Mononuclear cell (primary cell): ENCODE measurements around the gene VAV2. TPM values are rescaled to one million over a fixed set of nuclear protein-coding genes. Genes with fewer than 3 reads are reported as not detected.
"Not testable (repeated sequence)": the region's sequence is repeated elsewhere in the genome, so short reads cannot be mapped to it uniquely, and the experiment has no call there.

Experiments used
- H3K27me3 ChIP-seq: 2 replicates; pipeline ENCODE4 v1.6.0; 2011; ENCODE audit warnings: low read length, control low read depth; ENCODE audit not compliant: insufficient read depth
- H3K4me1 ChIP-seq: 2 replicates; pipeline ENCODE4 v1.5.1; 2011; ENCODE audit warnings: mild to moderate bottlenecking, low read length, control low read depth; ENCODE audit not compliant: insufficient read depth
- H3K4me3 ChIP-seq: 2 replicates; pipeline ENCODE4 v1.5.1; 2011; ENCODE audit warnings: mild to moderate bottlenecking, low read length, moderate library complexity
- H3K9me3 ChIP-seq: 2 replicates; pipeline ENCODE4 v1.5.1; 2011; ENCODE audit warnings: low read depth, mild to moderate bottlenecking, control low read depth, low read length
- total RNA-seq: library from RNA; depleted of rRNA; stranded (reverse); fragments of >200 nt; gene quantifications from one replicate; pipeline ENCODE4 v1.2.3, GENCODE V29; 2012

VAV2 gene
- total RNA-seq, 1 donor: 4.5 TPM

DNA sequence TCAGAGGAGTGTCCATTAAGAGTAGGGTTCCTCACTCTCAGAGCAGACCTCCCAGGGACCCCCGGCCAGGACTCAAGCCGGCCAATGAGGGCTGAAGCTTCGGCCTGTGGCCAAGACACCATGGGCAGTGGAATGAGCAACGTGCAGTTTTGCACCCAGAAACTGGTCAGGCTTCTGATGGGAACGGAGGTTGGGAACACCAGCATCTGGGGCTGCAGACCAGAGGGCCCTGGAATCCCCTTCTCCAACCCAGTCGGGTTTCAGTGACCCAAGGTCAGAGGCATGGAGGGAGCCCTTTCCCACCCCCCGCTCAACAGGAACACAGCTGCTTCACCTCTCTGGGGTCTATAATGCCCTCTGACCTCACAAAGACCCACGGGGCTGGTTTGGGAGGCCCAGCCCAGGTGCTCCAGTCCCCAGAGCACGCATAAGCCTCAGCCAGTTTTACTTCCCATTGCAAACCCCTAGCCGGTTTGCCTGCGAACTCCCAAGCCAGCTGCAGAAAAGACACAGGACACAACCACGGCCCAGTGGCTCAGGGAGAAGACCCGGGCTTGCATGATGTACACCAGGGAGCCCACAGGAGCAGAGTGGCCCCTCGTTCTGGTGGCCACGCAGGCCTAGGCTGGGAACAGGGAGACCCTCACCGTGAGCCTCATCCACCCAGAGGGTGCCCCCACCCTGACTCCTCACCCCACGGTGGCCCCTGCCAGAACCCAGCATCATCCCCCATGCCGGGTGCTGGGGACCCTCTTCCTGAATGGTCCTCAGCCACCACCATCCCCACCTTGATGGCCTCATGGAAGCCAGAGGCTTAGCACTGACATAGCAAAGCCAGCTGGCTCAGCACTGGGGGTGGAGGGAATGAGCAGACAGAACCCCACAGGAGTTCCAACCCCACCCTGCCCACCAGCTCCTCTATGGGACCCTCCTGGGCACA is 30.6 kb downstream of the VAV2 start:
- Histone ChIP-seq H3K9me3 (peaks cover 7% of the 10 kb centered on the region), H3K4me1 (peaks cover 40% of the 10 kb centered on the region), H3K4me3 (no peak overlapping the region), H3K27me3 (no peaks in the 10 kb centered on the region)

DNA sequence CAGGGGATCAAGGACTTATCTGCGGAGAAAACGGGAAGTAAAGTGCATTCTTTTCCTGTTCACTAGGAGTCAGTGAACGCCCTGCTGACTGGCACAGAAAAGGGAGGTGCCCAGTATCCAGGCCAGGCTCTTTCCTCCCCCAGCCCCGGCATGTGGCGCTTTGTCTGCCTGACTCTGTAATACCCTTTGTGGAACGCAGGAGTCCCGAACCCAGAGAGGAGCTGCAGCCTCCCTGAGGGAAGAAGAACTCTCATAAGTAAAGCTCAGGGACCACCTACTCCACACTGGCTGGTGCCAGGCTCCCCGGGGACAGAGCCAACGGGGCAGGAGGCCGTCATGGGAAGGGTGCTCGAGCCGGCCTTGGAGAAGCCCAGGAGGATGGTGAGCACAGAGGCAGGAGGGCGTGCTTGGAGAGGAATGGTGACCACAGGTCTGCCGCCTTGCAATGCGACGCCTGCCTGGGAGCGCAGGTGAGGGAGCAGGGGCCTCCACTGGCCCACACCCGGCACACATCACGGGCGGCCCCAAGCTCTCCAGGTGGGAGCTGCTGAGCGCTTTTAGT is 31.5 kb downstream of the VAV2 start:
- Histone ChIP-seq H3K9me3 (peaks cover 7% of the 10 kb centered on the region), H3K4me3 (no peak overlapping the region), H3K27me3 (no peaks in the 10 kb centered on the region), H3K4me1 (peaks cover 49% of the 10 kb centered on the region)

DNA sequence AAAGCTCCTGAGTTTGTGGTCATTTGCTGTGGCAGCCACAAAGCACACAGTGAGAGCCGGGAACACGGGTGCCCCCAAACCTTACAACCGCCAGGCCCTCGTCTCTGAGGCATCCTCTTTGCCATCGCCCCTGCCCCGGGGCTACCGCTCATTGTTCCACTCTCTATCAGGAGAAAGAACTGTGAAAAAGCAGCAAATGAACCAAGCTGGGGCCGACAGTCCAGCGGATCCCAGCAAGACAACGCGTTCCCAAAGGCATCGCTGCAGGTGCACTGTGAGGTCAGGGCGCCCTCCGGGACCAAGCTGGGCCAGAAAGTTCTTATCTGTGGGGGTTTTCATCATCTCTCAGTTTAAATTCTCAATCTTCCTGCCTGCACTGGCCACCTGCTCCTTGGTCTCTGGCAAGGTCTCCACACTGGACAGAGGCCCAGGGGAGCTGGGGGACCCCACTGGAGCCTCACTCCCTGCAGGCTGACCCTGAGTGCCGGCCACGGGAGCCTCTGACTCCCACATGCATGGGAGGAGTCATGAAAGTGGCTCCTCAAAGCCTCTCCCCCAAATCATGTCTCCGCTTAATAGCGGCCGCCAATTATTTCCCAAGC is 32.1 kb downstream of the VAV2 start:
- H3K27me3 ChIP-seq: no peaks in the 10 kb centered on the region
- peaks cover 49% of the 10 kb centered on the region for H3K4me1 ChIP-seq
- peaks cover 7% of the 10 kb centered on the region for H3K9me3 ChIP-seq
- no peak overlapping the region for H3K4me3 ChIP-seq

DNA sequence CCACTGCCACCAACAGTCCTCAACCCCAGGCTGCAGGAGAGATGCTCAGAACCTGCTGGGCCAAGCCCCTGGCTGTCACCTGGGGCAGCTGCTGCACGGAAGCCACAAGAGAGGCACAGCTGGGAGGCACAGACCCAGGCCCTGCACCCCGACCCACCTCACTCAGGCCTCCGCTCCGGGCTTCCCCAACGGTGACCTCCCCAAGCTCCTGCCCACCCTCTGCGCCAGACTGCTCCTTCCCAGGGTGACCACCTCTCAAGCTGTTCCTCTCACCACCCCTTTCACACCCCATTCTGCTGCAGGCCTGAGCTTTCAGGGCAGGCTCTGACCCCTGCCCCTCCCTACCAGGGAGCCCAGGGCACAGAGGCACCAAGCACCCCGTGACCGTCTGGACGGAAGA is 33.0 kb downstream of the VAV2 start:
- Histone ChIP-seq H3K4me3 (no peak overlapping the region), H3K9me3 (no peaks in the 10 kb centered on the region), H3K4me1 (peaks cover 57% of the 10 kb centered on the region), H3K27me3 (no peaks in the 10 kb centered on the region)

DNA sequence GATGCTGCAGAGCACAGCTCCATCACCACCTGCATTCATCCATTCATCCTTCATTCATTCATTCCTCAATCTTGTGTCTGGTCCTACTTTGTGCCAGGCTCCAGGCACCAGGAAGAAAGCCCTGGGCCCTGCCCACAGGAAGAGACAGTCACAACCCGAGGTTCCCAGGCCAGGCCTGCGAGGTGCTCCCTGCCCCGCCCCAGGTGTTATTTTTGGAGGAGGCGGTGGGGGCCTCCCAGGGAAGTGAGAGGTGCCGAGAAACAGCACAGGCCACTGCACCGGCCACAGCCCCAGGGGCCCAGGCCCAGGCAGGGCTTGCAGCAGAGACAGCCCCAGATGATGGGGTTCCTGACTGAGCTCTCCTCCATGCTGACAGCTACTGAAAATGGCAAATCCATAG is 33.4 kb downstream of the VAV2 start:
- H3K4me1 ChIP-seq: peaks cover 58% of the 10 kb centered on the region
- H3K27me3 ChIP-seq: no peaks in the 10 kb centered on the region
- H3K9me3 ChIP-seq: no peaks in the 10 kb centered on the region
- H3K4me3 ChIP-seq: no peak overlapping the region

DNA sequence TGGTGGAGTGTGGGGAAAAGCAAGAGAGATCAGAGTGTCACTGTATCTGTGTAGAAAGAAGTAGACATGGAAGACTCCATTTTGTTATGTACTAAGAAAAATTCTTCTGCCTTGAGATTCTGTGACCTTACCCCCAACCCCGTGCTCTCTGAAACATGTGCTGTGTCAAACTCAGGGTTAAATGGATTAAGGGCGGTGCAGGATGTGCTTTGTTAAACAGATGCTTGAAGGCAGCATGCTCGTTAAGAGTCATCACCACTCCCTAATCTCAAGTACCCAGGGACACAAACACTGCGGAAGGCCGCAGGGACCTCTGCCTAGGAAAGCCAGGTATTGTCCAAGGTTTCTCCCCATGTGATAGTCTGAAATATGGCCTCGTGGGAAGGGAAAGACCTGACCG is 34.4 kb downstream of the VAV2 start:
- H3K27me3 ChIP-seq, H3K9me3 ChIP-seq, H3K4me3 ChIP-seq: not testable (repeated sequence)
- peaks cover 58% of the 10 kb centered on the region for H3K4me1 ChIP-seq

DNA sequence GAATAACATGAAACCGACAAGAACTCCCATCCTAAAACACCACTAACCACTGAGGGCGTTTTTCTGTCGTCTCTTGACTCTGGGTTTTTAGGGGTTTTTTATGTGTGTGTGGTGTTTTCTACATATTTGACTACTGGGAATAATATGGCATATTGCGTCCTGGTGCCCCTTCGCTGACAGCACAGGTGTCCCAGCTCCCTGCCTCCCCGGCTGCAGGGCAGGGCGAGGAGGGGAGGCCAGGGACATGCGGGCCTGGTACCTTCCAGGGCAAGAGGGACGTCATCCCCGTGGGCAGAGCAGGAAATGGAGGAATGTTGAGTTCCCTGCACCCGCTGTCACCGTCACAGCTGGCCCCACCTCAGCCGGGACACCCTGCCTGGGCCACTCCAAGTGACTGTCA is 34.8 kb downstream of the VAV2 start:
- no peaks in the 10 kb centered on the region for H3K9me3 ChIP-seq
- H3K4me1 ChIP-seq: peaks cover 58% of the 10 kb centered on the region
- H3K4me3 ChIP-seq: no peak overlapping the region
- no peaks in the 10 kb centered on the region for H3K27me3 ChIP-seq

DNA sequence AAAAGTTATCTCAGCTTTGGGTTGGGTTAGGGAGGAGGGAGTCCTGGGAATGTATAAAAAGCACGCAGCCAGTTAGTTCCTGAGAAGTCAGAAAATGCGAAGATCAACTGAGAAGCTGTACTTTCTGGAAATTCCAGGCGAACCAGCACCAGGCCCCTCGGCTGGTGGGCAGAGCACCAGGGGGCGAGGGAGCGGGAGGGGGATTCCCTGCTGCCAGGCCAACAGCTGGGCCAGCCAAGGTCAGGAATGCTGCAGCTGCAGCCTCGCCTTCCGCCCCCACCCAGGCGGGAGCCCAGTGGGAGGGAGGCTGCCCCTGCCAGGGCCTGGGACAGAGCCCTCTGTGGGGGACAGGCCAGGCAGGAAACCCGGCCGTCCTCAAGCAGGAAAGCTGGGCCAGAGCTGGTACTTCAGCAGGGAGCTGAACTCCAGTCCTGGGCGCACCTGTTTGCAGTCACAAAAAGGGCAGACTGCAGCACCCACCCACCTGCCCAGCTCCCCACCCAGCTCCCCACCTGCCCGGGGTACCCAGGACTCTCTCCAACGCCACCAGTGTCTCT is 35.5 kb downstream of the VAV2 start:
- Histone ChIP-seq H3K4me3 (no peak overlapping the region), H3K4me1 (peaks cover 55% of the 10 kb centered on the region), H3K9me3 (no peaks in the 10 kb centered on the region), H3K27me3 (no peaks in the 10 kb centered on the region)

DNA sequence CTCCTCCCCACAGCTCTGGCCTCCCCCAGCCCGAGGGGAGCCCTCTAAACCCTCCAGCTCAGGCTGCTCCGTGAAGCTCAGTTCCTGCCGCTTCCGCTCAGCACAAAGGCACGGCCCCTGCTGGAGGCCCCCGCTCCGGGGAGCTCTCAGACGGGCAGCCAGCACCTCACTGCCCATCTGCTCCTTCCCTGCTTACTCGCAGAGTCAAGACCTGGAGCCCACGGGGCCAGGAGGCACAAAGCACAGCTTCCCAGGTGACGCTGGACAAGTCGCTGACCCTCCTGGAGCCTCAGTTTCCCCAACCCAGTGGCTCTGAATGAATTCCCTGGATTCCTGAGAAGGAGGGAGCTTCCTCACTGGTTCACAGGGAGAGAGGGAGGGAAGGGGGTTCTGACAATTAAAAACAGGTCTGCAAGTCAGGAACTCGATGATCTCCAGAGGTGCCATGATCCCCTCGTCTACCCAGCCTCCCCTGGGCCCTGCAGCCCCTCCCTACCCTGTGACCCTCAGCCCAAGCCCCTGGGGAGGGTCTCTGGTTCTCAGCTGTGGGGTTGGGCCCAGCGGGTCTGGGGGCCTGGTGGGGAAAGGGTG is 36.2 kb downstream of the VAV2 start:
- H3K27me3 ChIP-seq: no peaks in the 10 kb centered on the region
- no peak overlapping the region for H3K4me3 ChIP-seq
- peaks cover 48% of the 10 kb centered on the region for H3K4me1 ChIP-seq
- no peaks in the 10 kb centered on the region for H3K9me3 ChIP-seq

DNA sequence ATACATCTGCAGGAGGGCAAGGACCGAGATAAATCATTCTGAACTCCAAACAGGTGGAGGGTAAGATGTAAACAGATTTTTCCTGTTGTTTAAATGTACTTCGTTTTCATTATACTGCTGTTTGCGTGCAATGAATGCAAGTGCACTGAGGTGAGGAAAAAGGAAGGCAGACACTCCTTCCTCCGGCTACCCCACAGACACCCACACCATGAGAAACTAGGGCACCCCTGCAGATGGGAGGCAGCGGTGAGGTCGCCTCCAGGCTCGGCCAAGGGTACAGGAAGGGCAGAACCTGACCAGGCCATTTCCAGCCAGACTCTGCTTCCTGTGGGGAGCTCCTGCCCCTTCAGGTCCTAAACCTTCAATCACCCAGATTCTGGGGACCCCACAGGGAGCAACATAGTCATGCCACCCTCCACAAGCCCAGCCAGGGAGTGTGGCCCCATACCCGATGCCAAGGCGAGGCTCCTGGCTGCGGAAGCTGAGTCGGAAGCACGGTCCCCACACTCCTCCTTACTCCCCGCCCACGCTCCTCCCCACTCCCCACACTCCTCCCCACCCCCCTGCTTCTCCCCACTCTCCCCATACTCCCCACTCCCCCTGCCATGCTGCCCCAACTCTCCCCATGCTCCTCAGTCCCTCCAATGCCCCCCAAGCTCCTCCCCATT is 37.1 kb downstream of the VAV2 start:
- Histone ChIP-seq H3K9me3 (no peaks in the 10 kb centered on the region), H3K4me1 (peaks cover 39% of the 10 kb centered on the region), H3K4me3 (no peak overlapping the region)

DNA sequence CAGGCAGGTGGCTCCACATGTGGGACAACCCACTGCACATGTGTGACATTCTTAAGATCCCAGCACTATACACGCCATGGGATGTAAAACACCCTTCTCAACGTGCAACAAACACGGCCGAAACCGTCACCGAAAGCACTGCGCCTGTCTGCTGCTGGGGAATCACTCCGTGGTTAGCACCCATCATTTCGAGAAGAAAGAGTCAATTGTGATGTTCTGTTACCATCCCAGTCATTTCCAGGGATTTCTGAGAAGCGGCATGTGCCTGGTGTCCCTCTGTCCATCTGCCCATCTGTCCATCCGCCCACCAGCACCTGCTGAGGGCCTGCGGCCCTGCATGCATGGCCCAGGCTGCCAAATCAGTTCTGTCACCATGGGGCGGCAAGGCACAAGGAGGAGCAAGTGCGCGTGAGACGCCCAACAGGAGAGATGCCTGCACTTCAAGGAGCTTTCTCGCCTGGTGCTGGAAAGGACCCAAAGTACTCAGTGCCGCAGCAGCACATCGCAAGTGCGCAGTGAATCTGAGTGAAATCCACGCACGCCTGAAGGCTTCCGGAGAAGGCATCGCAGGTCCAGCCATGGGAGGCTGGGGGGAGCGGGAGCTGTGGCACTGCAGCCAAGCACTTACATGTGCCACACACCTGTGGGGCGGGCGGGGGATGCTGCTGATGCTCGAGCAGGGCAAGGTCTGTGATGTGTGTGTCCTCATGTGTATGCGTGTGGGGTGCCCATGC is 38.0 kb downstream of the VAV2 start:
- Histone ChIP-seq H3K4me3 (no peak overlapping the region), H3K9me3 (no peaks in the 10 kb centered on the region), H3K27me3 (no peaks in the 10 kb centered on the region), H3K4me1 (peaks cover 30% of the 10 kb centered on the region)

More for the DNA sequence above, 37.1 kb downstream of the VAV2 start:
- no peaks in the 10 kb centered on the region for H3K27me3 ChIP-seq

DNA sequence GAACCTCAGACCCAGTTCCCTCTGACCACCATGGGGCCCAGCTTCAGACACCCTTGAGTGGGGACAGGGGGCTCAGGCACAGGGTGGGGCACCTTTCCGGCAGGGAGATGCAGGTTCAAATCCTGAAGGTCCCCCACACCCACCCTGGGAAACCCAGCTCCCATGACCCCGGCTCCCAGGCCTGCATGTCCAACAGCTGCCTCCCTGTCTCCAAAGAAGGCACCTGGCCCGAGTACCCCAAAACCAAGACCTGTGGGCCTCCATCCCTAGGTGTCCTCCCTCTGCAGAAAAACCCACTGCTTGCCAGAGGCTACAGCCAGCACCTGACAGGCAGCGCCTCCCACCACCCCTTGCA is 38.5 kb downstream of the VAV2 start:
- Histone ChIP-seq H3K9me3 (no peaks in the 10 kb centered on the region), H3K4me3 (no peak overlapping the region), H3K27me3 (no peaks in the 10 kb centered on the region), H3K4me1 (peaks cover 25% of the 10 kb centered on the region)

DNA sequence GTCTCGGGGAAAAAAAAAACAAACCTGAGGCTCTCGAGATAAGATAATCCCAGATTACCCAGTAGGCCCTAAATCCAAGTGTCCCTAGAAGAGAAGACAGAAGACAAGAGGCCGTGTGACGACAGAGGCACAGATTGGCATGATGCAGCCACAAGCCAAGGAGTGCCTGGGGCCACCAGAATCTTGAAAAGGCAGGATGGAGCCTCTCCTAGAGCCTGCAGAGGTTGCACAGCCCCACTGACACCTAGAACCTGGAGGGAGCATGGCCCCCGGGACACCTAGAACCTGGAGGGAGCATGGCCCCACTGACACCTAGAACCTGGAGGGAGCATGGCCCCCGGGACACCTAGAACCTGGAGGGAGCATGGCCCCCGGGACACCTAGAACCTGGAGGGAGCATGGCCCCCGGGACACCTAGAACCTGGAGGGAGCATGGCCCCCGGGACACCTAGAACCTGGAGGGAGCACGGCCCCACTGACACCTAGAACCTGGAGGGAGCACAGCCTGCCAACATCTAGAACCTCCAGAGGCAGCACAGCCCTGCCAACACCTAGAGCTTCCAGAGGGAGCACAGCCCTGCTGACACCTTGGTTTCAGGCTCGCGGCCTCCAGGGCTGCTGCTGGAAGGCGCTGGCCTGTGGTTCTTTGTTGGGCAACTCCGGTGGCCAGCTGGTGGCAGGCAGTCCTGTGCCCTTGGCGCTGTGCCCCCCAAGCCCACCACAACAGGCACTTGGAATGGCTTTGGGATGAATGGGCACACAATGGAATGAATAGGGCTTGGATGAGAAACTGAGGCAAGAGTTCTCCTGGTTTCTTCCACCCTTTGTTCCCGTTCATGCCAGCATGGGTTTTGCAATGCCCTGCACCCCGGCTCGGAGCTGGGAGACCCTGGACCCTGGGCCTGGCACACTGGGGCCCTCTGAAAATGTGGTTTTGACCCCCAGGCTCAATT is 39.2 kb downstream of the VAV2 start:
- H3K27me3 ChIP-seq: no peaks in the 10 kb centered on the region
- H3K4me3 ChIP-seq: no peak overlapping the region
- H3K9me3 ChIP-seq: no peaks in the 10 kb centered on the region
- H3K4me1 ChIP-seq: peaks cover 23% of the 10 kb centered on the region
